ENCODE results near the gene RNASE13.

Gene RNASE13, protein sequence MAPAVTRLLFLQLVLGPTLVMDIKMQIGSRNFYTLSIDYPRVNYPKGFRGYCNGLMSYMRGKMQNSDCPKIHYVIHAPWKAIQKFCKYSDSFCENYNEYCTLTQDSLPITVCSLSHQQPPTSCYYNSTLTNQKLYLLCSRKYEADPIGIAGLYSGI

DNA sequence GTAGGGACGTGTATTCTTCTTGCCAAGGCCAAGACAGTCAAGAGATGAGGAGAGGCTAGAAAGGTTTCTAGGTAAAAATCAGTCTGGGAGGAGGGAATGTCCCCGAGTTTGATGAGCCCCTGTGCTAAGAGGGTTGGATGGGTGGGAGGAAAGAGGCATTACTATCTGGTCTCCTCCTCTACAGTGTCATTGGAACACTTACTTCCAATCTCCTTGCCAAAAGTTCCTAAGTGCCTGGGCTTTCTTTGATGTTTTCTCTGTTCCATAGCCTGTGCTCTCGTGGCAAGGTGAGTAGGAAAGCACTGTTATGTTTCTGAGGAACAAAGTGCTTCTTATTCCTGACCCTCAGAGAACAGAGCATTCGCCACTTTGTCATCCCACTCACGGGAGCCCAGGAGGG lies at the start of gene RNASE13:
TSS of gene RNASE13 (minus strand) at position 101 of the 400 bp plus-strand sequence. CDS start 519 bp downstream, outside the sequence.
- no peak for DNase-seq (ENCODE audit: low read depth)

DNA sequence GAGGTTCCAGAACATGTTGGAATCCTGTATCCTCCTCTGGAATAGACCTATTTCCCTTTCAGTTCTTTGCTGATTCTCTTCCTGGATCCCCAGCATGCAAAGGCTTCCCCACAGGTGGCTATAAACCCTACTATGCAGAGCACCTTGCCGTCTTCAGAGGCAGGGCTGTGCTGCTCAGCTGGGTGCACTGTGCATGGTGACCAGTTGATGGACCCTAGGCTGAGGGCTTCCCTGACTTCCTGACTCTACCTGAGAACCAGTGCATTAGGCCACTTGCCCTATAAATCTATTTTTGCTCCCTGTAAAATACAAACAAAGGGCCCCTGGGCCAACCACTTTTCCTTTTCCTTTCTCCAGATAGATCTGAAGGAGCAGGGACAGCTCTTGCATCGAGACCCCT lies 49.8 kb upstream of the RNASE13 start:
- no peak for DNase-seq (ENCODE audit: low read depth)

DNA sequence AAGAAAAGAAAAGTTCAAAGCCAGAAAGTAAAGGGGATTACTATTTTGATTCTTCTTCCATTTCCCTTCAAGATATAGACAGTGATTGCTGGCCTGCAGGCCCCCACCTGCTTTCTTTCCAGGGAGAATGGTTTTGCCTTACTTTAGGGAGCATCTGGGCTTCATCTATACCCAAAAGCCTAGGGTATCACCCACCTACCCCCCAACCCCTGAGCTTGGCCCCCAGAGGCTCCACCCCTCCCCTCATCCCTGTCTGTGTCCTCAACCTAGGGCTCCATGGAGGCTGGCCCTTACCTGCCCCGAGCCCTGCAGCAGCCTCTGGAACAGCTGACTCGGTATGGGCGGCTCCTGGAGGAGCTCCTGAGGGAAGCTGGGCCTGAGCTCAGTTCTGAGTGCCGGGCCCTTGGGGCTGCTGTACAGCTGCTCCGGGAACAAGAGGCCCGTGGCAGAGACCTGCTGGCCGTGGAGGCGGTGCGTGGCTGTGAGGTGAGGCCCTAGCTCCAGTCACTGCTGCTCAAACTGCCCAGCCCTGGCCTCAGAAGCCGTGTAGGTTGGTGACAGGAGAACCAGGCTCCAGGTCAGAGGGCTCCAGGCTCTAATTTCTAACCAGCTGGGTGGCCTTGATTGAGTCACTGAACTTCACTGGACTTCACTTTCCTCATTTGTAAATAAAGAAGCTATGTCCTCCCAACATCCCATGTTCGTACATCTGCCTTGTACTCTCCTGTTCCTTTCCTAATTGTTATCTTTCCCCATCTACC lies 49.1 kb upstream of the RNASE13 start:
- DNase-seq (ENCODE audit: low read depth) = no peak

DNA sequence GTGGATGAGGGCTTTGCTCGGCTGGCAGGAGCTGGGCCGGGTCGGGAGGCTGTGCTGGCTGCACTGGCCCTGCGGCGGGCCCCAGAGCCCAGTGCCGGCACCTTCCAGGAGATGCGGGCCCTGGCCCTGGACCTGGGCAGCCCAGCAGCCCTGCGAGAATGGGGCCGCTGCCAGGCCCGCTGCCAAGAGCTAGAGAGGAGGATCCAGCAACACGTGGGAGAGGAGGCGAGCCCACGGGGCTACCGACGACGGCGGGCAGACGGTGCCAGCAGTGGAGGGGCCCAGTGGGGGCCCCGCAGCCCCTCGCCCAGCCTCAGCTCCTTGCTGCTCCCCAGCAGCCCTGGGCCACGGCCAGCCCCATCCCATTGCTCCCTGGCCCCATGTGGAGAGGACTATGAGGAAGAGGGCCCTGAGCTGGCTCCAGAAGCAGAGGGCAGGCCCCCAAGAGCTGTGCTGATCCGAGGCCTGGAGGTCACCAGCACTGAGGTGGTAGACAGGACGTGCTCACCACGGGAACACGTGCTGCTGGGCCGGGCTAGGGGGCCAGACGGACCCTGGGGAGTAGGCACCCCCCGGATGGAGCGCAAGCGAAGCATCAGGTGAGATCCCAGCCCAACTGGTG lies 47.0 kb upstream of the RNASE13 start:
- no peak for DNase-seq (ENCODE audit: low read depth)

DNA sequence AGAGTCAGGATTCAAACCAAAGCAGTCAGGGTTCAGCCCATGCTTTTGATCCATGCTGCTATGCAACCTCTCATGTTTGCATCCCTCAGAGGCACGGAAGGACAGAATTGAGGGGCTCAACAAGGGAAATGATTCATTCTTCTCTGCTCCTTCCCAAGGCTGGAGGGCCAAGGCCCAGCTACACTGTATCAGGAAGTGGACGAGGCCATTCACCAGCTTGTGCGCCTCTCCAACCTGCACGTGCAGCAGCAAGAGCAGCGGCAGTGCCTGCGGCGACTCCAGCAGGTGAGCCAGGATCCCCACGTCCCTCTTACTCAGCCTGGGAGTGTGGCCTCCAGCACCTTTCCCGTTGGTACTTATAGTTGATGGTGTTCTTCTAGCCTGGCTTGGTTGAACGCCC lies 44.1 kb upstream of the RNASE13 start:
- no peak for DNase-seq (ENCODE audit: low read depth)

DNA sequence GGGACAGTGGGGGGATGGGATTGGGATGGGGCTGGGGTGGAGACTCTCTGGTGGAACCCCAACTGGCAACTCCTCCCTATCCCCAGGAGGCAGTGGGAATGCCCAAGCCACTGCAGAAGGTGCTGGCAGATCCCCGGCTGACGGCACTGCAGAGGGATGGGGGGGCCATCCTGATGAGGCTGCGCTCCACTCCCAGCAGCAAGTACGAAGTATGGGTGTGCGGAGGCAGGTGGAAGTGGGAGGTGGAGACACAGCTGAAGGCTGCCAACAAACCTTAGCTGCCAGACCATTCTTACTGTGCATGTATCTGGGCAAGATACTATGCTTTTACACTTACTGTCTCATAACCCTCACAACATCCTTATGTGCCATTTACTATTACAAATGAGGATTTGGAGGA lies 43.7 kb upstream of the RNASE13 start:
- DNase-seq (ENCODE audit: low read depth) = no peak

DNA sequence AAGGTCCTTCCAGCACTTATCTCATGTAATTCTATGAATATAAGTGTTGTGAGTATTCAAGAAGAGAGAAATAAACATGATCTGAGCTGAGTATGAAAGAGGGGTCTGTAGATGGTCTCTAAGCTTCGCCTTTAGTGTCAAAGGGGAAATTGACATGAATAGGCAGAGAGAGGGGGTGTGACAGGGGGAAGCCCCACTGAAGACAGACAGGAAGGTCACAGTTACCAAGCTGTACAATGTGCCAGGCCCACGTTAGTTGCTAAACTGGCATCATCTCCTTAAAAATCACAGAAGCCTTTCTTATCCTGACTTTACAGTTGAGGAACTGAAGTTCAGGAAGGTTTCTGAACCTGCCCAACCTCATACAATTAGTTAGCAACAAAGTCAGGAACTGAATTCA lies 43.1 kb upstream of the RNASE13 start:
- DNase-seq (ENCODE audit: low read depth) = no peak

DNA sequence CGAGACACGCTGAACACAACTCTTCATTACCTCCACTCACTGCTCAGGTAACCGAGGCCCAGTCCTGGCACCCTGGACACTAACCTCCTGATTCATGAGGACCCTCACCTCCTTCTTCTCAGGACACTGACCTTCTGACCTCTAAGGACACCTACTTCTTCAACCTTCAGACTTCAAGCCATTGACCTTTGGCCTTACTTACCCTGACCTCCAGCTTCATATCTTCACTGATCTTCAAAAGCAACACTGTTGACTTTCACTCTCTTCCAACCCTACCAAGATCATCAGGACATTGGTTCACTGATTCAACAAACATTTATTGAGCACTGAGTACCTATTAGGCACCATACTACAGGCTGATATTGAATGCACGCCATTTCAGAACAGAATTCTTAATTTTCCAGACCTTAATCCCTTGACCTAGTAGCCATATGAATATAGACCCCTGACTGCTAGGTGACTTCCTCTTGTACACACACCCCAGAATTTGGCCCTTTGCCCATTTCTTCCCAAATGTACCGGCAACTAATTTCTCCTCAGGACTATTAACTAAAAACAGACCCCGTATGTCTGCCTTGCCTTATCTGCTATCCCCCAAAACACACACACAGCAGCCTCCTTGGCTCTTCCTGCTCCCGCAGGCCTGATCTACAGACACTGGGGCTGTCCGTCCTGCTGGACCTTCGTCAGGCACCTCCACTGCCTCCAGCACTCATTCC lies 41.3 kb upstream of the RNASE13 start:
- DNase-seq (ENCODE audit: low read depth) = no peak

DNA sequence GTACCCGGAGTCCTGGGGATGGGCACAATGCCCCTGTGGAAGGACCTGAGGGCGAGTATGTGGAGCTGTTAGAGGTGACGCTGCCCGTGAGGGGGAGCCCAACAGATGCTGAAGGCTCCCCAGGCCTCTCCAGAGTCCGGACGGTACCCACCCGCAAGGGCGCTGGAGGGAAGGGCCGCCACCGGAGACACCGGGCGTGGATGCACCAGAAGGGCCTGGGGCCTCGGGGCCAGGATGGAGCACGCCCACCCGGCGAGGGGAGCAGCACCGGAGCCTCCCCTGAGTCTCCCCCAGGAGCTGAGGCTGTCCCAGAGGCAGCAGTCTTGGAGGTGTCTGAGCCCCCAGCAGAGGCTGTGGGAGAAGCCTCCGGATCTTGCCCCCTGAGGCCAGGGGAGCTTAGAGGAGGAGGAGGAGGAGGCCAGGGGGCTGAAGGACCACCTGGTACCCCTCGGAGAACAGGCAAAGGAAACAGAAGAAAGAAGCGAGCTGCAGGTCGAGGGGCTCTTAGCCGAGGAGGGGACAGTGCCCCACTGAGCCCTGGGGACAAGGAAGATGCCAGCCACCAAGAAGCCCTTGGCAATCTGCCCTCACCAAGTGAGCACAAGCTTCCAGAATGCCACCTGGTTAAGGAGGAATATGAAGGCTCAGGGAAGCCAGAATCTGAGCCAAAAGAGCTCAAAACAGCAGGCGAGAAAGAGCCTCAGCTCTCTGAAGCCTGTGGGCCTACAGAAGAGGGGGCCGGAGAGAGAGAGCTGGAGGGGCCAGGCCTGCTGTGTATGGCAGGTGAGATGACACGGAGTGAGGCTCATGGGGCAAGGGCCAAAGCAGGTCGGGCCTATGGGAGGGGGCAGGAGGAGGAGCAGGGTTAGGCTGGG lies 40.0 kb upstream of the RNASE13 start:
- DNase-seq (ENCODE audit: low read depth) = no peak

DNA sequence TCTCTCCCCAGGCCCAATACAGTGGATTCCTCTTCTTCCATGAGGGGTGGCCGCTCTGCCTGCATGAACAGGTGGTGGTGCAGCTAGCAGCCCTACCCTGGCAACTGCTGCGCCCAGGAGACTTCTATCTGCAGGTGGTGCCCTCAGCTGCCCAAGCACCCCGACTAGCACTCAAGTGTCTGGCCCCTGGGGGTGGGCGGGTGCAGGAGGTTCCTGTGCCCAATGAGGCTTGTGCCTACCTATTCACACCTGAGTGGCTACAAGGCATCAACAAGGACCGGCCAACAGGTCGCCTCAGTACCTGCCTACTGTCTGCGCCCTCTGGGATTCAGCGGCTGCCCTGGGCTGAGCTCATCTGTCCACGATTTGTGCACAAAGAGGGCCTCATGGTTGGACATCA lies 39.3 kb upstream of the RNASE13 start:
- DNase-seq (ENCODE audit: low read depth) = no peak

DNA sequence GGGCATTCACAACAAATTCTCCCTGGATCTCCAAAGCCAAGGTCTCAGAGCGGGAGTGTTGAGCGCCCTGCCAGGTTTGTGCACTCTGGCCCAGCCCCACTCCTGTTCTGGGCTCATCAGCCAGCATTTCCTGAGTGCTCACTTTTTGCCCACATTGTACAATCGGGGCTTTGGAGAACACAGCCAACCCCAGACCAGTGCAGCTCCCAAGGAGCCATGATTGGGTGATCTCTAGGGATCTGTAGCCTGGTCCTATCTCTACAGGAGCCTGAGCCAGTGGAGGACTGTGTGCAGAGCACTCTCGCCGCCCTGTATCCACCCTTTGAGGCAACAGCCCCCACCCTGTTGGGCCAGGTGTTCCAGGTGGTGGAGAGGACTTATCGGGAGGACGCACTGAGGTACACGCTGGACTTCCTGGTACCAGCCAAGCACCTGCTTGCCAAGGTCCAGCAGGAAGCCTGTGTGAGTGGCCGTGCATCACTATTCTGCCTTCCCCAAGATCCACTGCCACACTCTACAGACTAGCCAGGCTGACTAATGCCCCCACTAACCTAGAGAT lies 38.3 kb upstream of the RNASE13 start:
- no peak for DNase-seq (ENCODE audit: low read depth)

DNA sequence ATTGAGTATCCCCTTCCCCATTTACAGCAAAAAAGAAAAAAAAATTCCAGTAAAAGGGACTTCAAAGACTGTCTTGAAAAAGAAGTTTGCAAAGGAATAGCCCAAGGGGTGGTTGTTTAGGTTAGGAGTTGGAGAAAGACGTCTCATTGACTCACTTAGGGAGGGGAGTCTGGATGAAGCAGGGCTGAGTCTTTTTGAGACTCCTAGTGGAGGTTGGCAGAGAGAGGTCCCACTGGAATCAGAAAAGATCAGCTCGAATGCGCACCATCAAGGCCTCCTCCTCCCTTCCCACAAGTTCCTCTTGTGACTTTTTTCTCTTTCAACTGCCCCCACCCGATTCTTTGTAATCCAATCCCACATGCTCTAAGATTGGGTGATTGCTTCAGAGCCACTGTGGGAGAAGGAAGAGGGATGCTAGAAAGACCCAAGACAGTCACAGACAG lies 37.4 kb upstream of the RNASE13 start:
- no peak for DNase-seq (ENCODE audit: low read depth)

DNA sequence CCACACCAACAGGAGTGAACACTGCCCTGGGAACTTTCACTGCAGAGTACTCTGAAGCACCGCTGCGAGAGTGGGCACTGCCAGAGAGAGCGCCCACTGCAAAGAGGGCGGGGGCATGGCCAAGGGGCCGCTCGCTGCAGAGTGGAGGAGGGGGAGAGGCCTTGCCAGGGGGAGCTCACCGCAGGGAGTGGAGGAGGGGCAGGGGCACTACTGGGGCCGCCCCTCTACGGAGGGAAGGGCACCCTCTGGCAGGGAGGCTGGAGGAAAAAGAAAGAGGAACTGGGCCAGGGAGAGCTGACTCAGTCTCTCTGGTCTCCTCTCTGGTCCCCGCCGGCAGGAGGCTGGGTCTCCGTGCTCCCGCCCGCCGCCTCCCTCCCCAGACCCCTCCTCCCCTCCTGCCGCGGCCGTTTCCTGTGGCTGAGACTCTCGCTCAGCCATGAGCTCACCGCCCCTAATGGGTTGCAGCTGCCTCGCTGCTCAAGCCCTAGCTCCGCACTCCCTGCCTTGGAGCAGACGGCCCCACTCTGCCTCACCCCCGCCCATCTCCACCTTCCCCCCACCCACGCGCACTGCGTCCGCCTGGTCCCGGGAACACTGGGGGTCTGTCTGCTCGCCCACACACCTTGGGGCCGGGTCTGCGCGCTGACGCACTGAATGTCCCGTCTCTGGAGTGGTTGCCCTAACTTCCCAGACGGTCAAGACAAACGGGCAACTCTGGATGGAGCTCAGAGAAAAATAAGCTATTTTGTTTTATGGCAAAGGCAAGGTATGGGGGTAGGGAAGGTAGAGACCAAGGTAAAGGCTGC lies 36.8 kb upstream of the RNASE13 start:
- no peak for DNase-seq (ENCODE audit: low read depth)

DNA sequence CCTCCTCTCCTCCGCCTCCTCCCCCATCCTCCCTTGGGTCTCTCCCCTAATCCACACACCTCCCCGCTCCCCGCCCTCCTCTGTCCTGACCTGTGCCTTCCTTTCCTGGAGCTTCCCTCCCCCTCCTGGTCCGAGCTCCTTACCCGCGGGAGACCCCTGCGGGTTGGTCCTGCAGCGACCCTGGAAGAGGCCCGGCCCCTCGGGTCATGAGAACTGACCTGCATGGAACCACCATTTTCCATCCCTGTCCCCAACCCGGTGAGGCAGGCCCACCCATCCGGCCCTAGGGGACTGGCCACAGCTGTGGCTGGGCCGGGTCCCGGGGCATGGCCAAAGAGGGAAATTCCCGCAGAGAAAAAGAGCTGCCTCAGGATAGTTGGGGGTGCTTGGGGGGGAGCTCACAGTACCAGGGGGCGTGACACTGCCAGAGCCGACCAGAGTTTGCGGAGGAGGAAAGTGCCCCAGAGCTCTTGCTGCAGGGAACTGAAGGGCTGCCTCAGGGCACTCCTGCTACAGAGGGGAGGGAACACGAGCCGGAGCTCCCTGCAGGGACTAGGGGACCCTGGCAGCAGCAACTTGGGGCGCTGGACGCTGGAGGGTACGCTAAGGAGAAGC lies 36.1 kb upstream of the RNASE13 start:
- DNase-seq (ENCODE audit: low read depth) = no peak

DNA sequence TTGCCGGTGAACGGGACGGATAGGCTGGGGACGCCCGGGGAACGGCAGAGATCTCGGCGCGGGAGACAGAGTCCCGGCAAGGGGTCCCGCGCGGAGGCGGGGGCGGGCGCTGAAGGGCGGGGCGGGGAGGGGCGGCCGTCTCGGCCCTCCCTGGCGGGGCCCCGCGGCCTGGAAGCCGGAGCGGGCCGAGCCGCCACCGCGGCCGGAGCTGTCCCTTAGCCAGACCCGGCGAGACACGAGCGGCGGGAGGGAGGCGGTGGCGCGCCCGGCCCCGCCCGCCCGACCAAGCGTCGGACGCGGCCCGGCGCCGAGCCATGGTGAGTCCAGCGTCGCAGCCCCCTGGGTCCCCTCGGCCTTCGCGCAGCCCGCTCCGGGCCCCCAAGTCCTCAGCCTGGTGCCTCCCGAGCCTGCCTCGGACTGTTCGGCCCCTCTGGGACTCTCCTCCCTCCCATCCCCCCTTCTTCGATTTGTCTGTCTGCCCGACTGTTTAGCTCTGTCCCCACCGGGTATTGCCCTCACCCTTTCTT lies 35.5 kb upstream of the RNASE13 start, which contains the start of gene ARHGEF40:
TSS of gene ARHGEF40 (plus strand) at position 222 of the 527 bp plus-strand sequence. CDS start at position 315, 93 bp downstream.
- DNase-seq (ENCODE audit: low read depth) = no peak

DNA sequence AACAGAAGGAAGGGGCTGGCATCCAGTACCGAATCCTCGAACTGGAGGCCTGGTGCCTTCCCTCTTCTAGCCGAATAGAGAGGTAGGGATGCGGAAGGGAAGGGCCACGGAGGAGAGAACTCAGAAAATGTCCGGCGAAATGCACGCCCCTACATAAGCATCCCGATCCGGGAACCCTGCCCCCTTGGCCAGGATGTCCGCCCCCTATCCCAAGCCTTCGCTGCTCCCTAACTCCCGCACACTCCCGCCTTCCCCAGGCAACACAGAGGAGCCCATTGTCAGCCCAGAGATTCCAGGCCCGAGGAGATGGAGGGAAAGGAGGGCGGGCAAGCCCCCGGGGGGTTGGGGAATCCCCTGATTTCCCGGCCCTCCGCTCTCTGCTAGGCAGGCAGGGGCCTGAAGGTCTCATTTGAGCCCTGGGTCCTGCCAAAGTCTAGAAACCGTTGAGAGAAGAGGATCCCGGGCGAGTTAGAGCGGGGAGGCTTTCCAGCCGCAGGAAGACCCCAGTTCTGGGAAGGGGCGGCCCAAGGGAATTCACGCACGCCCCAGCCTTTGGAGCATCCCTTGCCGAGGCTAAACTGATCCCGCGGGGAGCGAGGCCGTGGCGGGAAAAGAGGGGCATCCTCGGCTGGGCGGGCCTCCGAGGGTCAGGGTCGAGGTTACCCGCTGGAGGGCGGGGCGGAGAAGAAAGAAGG lies 34.9 kb upstream of the RNASE13 start:
- DNase-seq (ENCODE audit: low read depth) = no peak

DNA sequence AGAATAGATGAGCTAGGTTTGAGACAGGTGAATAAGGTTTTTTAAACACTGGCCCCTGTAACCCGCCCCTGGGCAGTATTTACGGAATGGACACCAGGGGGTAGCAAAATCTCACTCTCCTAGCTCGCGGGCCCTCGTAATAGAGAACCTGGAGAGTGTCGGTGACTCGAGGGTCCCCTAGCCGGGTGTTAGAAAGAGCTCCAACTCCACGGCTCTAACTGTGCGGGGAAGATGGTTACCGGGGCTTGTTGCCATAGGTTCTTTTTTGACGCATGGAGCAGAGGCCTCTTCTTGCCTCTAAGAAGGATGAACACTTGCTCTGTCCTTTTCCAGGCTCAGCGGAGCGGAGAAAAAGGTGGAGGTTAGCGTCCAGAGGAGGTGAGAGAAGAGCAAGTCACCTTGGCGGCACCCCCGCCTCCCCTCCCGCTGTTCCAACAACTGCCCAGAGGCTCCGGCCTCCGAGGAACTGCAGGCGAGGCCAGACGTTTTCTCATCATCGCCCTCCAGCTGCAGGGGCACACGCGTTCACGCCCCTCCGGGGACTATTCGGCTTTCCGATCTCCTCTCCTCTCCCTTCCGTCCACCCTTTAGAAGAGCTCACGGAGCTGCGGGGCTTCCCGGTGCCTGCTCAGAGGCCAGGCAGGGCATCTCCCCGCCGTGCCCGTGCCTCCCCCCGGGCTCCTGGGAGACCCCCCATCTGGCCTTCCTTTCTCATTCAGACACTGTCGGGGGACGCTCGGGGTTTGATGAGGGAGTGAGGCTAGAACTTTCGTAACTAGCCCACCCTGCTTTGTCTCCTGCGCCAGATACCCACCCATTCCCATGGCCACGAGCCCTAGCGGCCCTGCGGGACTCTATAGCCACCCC lies 34.1 kb upstream of the RNASE13 start:
- DNase-seq (ENCODE audit: low read depth) = peak; percentile 49

DNA sequence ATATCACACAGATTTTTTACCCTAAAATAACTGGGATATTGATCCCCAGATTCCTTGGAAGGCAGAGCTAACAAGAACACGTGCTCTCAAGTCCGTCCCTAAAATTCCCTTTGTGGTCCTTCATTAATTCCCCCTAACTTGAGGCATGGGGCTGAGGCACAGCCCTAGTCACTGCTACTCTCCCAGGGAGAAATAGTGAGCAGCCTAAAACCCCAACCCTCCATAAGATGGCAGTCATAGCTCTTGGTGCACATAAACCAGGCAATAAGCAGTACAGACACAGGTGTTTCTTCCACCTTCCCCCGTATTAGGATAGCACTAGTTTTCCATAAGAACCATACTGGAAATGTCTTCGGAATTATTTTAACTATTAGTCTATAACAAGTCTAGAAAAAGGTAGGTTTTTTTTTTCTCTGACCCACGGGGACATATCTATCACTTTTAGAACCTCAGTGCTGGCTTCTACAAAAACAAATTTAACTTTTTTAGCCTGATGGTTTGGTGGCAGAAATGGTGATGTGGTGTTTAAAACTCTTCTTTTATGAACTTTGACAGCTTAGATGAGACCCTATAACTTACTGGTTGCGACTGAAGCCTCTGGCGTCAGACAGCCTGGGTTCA lies 32.4 kb upstream of the RNASE13 start:
- DNase-seq (ENCODE audit: low read depth) = no peak
